ENCODE measurements around the gene MAPKAP1. TPM values are rescaled to one million over a fixed set of nuclear protein-coding genes. Genes with fewer than 3 reads are reported as not detected.

MAPKAP1 gene
- total RNA-seq, 1 donor from 2014 or later = 35.9 TPM

- no peak for FAIRE-seq
- no peak for DNase-seq (ENCODE audit: low spot score in 2 of 2)
These were observed 60.3 kb downstream of the MAPKAP1 start for GRCh38 chr9:125646621-125647100.

GRCh38 chr9:125646217-125646616 lies 60.8 kb downstream of the MAPKAP1 start:
- DNase-seq (ENCODE audit: low spot score in 2 of 2) = no peak
- FAIRE-seq = no peak

- FAIRE-seq = no peak
These were observed 62.0 kb downstream of the MAPKAP1 start for GRCh38 chr9:125644819-125645507.

GRCh38 chr9:125642311-125642710 lies 64.7 kb downstream of the MAPKAP1 start:
- no peak for DNase-seq (ENCODE audit: low spot score in 2 of 2)
- FAIRE-seq = no peak

More at GRCh38 chr9:125644819-125645507, 62.0 kb downstream of the MAPKAP1 start:
- DNase-seq (ENCODE audit: low spot score in 2 of 2) = no peak

DNA sequence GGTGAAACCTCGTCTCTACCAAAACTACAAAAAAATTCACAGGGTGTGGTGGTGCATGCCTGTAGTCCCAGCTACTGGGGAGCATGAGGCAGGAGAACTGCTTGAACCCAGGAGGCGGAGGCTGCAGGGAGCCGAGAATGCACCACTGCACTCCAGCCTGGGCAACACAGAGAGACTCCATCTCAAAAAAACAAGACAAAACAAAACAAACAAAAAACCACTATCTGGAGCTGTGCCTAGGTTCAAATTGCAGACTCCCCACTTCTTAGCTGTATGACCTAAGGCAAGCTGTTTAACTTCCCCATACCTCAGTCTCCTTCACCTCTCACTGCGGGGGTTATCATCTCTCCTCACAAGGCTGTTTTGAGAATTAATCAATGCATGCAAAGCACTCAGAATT lies 68.0 kb downstream of the MAPKAP1 start:
- FAIRE-seq = no peak
- DNase-seq (ENCODE audit: low spot score in 2 of 2) = no peak

DNA sequence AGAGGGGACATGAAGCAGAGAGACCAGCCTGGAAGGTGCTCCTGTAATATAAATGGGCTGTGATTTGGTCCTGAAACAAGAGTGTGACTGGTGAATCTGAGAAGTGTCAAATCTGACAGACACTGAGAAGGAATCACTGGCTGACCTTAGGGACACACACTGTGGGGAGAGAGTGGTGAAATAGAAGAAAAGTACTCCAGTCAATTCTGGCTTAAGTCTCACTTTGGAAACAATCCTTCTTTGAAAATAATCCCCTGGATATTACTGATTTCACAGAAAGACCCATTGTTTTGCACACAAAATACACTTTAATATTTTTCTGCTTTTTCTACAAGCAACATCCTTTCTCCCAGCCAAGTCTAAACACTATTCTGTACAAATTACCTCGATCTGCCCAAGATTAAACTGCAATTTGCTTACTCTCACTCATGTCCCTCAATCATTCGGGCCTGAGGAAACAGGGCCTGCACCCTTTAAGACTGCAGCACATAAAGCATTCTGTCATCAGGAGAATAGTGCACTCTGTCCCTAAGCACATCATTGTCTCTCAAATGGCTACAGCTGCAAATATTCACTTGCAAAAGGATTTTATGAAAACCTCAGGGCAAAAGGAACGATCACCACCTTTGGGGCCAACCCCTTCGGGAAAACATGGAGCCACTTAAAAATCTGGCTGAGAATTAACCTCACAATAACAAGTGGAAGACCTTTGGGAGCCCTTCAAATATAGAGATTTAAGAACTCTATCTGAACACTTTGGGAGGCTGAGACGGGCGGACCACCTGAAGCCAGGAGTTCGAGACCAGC lies 68.6 kb downstream of the MAPKAP1 start:
- FAIRE-seq (no peak), DNase-seq (ENCODE audit: low spot score in 2 of 2) (no peak)

DNA sequence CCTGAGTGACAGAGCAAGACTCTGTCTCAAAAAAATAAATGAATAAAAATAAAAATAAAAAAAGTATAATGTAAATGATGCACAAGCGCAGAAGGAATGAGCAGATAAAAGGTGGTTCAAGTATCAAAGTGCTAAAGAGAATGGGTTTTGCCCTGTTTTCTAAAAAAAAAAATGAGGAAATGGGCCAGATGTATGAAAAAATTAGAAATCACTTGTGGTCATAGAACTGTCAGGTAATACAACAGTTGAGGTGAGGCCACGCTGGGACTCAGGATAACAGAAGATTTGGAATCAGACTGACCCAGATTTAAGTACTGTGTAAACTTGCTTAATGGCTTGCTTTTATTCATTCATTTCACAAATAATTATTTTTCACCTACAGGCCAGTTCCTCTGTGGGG lies 69.8 kb downstream of the MAPKAP1 start:
- DNase-seq (ENCODE audit: low spot score in 2 of 2) = no peak
- FAIRE-seq = no peak

- FAIRE-seq (no peak), DNase-seq (ENCODE audit: low spot score in 2 of 2) (no peak)
These were observed 71.1 kb downstream of the MAPKAP1 start for GRCh38 chr9:125635888-125636287.

DNA sequence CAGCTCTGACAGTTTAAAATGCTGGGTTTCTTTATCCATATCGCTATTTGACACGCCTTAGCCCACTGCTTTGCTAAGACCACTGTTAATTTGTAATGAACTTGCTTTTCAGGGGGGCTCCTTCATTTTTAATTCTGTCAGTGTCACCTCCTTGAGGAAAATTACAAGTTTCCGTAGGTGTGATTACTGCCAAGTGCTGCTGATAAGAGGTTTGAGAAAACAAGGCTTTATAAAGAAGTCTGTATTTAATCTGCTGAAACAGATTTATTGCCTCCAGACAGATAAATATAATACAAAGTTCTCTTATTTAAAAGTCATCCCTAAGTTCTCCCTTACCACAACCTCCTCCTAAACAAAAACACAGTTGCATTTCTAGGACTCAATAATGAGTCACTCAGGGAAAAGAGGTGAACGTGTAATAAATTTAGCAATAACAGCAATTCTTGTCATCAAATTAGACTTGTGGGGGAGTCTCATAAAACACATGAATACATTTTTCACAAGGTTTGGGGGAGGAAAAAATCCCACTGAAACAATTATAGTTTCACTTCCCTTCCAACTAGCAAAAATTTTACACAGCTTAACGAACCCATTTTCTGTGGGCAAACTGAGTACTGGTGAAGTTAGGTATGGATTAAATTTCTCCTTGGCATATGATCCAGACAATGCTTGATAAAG lies 72.8 kb downstream of the MAPKAP1 start:
- no peak for FAIRE-seq
- DNase-seq (ENCODE audit: low spot score in 2 of 2) = no peak

- no peak for FAIRE-seq
- DNase-seq (ENCODE audit: low spot score in 2 of 2) = no peak
These were observed 73.8 kb downstream of the MAPKAP1 start for GRCh38 chr9:125633116-125633745.

DNA sequence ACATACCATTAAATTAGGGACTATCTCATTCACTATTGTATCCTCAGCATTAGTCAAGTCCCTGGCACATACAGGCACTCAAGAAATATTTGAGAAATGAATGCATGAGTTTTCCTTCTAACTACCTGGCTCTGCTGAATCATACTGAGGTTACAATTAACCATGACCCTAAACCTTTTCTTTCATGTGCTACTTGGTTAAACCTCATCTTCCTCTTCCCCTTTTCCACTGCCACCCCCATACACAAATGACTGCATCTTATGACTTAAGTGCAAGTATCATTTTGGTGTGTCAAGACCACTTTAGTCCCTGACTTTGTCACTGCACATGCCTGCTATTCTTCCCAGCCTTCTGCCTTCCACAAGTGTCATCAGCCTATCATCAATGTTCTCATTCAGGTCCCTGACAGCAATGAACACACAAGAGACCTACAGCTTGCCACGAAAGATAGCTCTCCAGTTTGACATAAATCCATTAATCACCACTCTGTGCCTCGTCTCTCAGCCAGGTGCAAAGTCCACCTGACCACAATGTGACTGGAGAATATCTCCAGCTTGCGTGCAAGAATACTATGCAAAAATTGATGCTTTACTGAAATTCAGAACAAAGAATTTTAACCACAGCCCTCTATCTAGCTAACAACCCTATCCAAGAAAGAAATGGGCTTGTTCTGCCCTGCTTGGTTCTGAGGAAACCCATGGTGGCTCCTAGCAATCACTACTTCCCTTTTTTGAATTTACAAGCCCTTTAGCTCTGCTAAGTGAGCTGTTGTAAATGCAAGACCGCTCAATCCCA lies 74.5 kb downstream of the MAPKAP1 start:
- no peak for FAIRE-seq
- no peak for DNase-seq (ENCODE audit: low spot score in 2 of 2)

GRCh38 chr9:125631391-125632085 lies 75.5 kb downstream of the MAPKAP1 start:
- FAIRE-seq (no peak), DNase-seq (ENCODE audit: low spot score in 2 of 2) (peak in 1 of 2 donors; percentile 25)

- DNase-seq (ENCODE audit: low spot score in 2 of 2) = no peak
- no peak for FAIRE-seq
These were observed 76.6 kb downstream of the MAPKAP1 start for GRCh38 chr9:125630436-125630835.

DNA sequence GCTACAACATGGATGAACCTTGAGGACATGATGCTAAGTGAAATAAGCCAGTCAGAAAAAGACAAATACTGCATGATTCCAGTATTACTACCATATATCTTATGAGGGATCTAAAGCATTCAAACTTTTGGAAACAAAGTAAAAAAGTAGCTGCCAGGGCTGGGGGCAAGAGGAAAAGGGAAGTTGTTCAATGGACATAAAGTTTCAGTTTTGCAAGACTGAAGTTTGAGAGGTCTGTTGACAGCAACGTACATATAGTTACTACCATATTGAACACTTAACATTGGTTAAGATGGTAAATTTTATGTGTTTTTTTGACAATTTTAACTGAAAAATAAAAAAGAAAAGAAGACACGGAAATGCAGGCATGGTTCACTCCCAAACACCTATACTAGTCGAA lies 77.6 kb downstream of the MAPKAP1 start:
- FAIRE-seq (no peak), DNase-seq (ENCODE audit: low spot score in 2 of 2) (no peak)

GRCh38 chr9:125626187-125626586 lies 80.8 kb downstream of the MAPKAP1 start:
- DNase-seq (ENCODE audit: low spot score in 2 of 2) (no peak), FAIRE-seq (no peak)

DNA sequence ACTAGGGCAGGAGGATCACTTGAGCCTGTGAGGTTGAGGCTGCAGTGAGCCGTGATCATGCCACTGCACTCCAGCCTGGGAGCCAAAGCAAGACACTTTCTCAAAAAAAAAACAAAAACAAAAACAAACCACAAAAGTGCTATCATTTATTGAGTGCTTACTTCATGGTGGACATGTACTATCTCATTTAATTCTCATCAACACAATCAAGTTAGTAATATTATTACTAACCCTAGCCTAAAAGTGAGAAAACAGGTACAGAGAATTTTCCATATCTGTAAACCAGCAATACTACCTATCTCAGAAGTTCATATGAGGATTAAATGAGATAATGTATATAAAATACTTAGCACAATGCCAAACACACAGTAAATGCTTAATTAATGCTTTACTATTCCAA lies 85.8 kb downstream of the MAPKAP1 start:
- no peak for FAIRE-seq

GRCh38 chr9:125620216-125620615 lies 86.8 kb downstream of the MAPKAP1 start:
- no peak for DNase-seq (ENCODE audit: low spot score in 2 of 2)

More for the DNA sequence above, 85.8 kb downstream of the MAPKAP1 start:
- DNase-seq (ENCODE audit: low spot score in 2 of 2) = no peak

DNA sequence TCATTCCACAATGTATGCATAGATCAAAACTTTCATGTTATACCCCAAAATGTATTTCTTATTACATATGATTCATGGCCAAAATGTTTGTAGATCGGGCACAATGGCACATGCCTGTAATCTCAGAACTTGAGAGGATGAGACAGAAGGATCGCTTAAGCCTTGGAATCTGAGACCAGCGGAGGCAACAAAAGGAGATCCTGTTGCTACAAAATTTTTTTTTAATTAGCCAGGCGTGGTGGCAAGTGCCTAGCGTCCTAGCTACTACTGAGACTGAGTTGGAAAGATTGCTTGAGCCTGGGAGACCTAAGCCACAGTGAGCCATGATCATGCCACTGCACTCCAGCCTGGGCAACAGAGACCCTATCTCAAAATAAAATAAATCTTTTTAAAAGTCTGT lies 89.9 kb downstream of the MAPKAP1 start:
- DNase-seq (ENCODE audit: low spot score in 2 of 2) (no peak), FAIRE-seq (no peak)

More at GRCh38 chr9:125620216-125620615, 86.8 kb downstream of the MAPKAP1 start:
- FAIRE-seq = no peak

GRCh38 chr9:125613141-125613540 lies 93.9 kb downstream of the MAPKAP1 start:
- DNase-seq (ENCODE audit: low spot score in 2 of 2) = no peak
- FAIRE-seq = no peak

All from frontal cortex (tissue), 4 donors.